GM12892 (cell line): ENCODE results near the gene RPL13A.

Source experiments
- POLR2A ChIP-seq: IDR thresholded peaks from 2 replicates; pipeline ENCODE4 v1.6.1; 2011; ENCODE audit warnings: low read depth, low read length, control low read depth
- POLR2AphosphoS5 ChIP-seq: IDR thresholded peaks from 2 replicates; pipeline ENCODE4 v1.6.1; 2011; ENCODE audit warnings: low read depth, low read length, control low read depth
- TAF1 ChIP-seq: IDR thresholded peaks from 2 replicates; pipeline ENCODE4 v1.6.1; 2011; ENCODE audit warnings: low read depth, mild to moderate bottlenecking, control low read depth, low read length, borderline replicate concordance

GRCh38 chr19:49468746-49469447 lies 18.5 kb upstream of the RPL13A start:
- TF ChIP-seq TAF1 (no peak), POLR2A (no peak), POLR2AphosphoS5 (no peak)
